ENCODE results near the gene SLC5A2.
"Not testable (repeated sequence)": the region's sequence is repeated elsewhere in the genome, so short reads cannot be mapped to it uniquely, and the experiment has no call there.

The SLC5A2 gene

GRCh38 chr16:31483081-31483480 is at the start of gene SLC5A2:
SLC5A2 (plus strand) TSS chr16:31483123; CDS start chr16:31483137, 14 bp downstream.
- no peak for DNase-seq (ENCODE audit: low read depth, low spot score)

- DNase-seq (ENCODE audit: low read depth, low spot score), result peak; percentile 52
These were observed 47.3 kb upstream of the SLC5A2 start for GRCh38 chr16:31435341-31436220.

GRCh38 chr16:31436221-31437045 is 46.5 kb upstream of the SLC5A2 start:
- peak; percentile 18 for DNase-seq (ENCODE audit: low read depth, low spot score)

- no peak for DNase-seq (ENCODE audit: low read depth, low spot score)
These were observed 44.5 kb upstream of the SLC5A2 start for GRCh38 chr16:31438414-31438813.

- not testable (repeated sequence) for DNase-seq (ENCODE audit: low read depth, low spot score)
These were observed 43.9 kb upstream of the SLC5A2 start for GRCh38 chr16:31439023-31439422.

GRCh38 chr16:31439519-31439918 is 43.4 kb upstream of the SLC5A2 start:
- DNase-seq (ENCODE audit: low read depth, low spot score), result no peak

GRCh38 chr16:31440516-31441184 is 42.3 kb upstream of the SLC5A2 start:
- no peak for DNase-seq (ENCODE audit: low read depth, low spot score)

GRCh38 chr16:31441956-31442355 is 41.0 kb upstream of the SLC5A2 start:
- DNase-seq (ENCODE audit: low read depth, low spot score), result no peak

- not testable (repeated sequence) for DNase-seq (ENCODE audit: low read depth, low spot score)
These were observed 37.0 kb upstream of the SLC5A2 start for GRCh38 chr16:31445931-31446330.

- DNase-seq (ENCODE audit: low read depth, low spot score), result no peak
These were observed 31.7 kb upstream of the SLC5A2 start for GRCh38 chr16:31451201-31451600.

- peak; percentile 76 for DNase-seq (ENCODE audit: low read depth, low spot score)
These were observed 31.1 kb upstream of the SLC5A2 start for GRCh38 chr16:31451681-31452351.

- no peak for DNase-seq (ENCODE audit: low read depth, low spot score)
These were observed 30.3 kb upstream of the SLC5A2 start for GRCh38 chr16:31452631-31453106.

- peak; percentile 85 for DNase-seq (ENCODE audit: low read depth, low spot score)
These were observed 29.4 kb upstream of the SLC5A2 start for GRCh38 chr16:31453255-31454204.

- DNase-seq (ENCODE audit: low read depth, low spot score), result no peak
These were observed 27.2 kb upstream of the SLC5A2 start for GRCh38 chr16:31455601-31456314.

- DNase-seq (ENCODE audit: low read depth, low spot score), result no peak
These were observed 25.9 kb upstream of the SLC5A2 start for GRCh38 chr16:31456988-31457360.

GRCh38 chr16:31458073-31458843 is 24.7 kb upstream of the SLC5A2 start:
- DNase-seq (ENCODE audit: low read depth, low spot score), result peak; percentile 73

- DNase-seq (ENCODE audit: low read depth, low spot score), result peak; percentile 98
These were observed 23.9 kb upstream of the SLC5A2 start, which contains the start of gene ARMC5 for GRCh38 chr16:31458844-31459686. ARMC5 (plus strand) TSS chr16:31459501; CDS start chr16:31459525, 24 bp downstream.

Measured in ELF-1 (cell line).